Measurements from ENCODE around the gene LAMP1. TPM values are rescaled to one million over a fixed set of nuclear protein-coding genes. Genes with fewer than 3 reads are reported as not detected.

Gene LAMP1
- total and polyA plus RNA-seq, 2 experiments from 2014 or later: 34.5 to 107 TPM

DNA sequence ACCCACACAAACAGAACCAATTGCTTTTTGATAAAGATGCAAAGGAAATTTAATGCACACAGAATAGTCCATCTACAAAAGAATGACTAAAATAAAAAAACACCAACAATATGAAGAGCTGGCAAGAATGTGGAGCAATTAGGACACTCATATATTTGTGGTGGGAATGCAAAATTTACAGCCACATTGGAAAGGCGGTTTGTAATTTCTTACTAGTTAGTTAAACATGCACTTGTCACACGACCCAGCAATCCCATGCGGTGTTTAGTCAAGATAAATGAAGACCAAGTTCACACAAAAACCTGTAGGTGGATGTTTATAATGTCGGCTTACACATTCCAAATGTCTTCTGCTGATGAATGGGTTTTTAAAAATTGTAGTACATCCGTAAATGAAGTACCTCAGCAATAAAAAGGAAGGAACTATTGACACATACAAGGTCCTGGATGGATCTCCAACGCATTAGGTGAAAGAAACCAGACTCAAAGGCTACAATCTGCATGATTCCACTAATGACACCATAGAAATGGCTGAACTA lies 61.7 kb downstream of the LAMP1 start:
- peaks cover 15% of the 10 kb centered on the region; the same call in 1 of the 2 replicates for H3K4me1 ChIP-seq (ENCODE audit: insufficient read depth)
- peaks cover 82% of the 10 kb centered on the region for H3K79me2 ChIP-seq (replicated peaks; ENCODE audit: insufficient read depth)
- H3K4me3 ChIP-seq: no peak overlapping the region
- H3K4me2 ChIP-seq: no peak overlapping the region
- H3K9me3 Mint-ChIP-seq: no peaks in the 10 kb centered on the region
- peaks cover 52% of the 10 kb centered on the region for H3K36me3 Mint-ChIP-seq (ENCODE audit: low read depth)
- peaks cover 58% of the 10 kb centered on the region for H4K20me1 ChIP-seq (replicated peaks; ENCODE audit: insufficient read depth)
- DNase-seq (ENCODE audit: low spot score): no peak
- H3K36me3 ChIP-seq (ENCODE audit: insufficient read depth): peaks cover 25% of the 10 kb centered on the region
- TF ChIP-seq EZH2 (IDR thresholded peaks at IDR 0.05; ENCODE audit: low read depth, unreplicated experiment) (no peak), CREB1 (CRISPR knock-in tag; IDR thresholded peaks at IDR 0.05; ENCODE audit: low read depth) (no peak), ZNF114 (CRISPR knock-in tag; IDR thresholded peaks at IDR 0.05) (no peak), NANOG (IDR thresholded peaks at IDR 0.05; ENCODE audit: borderline replicate concordance) (no peak), ZNF331 (CRISPR knock-in tag; IDR thresholded peaks at IDR 0.05; ENCODE audit: low read depth) (no peak), STAT1 (IDR thresholded peaks at IDR 0.05; ENCODE audit: unreplicated experiment) (no peak), EZH2phosphoT487 (IDR thresholded peaks at IDR 0.05; ENCODE audit: unreplicated experiment) (no peak), POLR2AphosphoS5 (IDR thresholded peaks at IDR 0.05; ENCODE audit: low read depth) (no peak), JUNB (IDR thresholded peaks at IDR 0.05; ENCODE audit: unreplicated experiment) (no peak)
- TF ChIP-seq, protein P1, sequence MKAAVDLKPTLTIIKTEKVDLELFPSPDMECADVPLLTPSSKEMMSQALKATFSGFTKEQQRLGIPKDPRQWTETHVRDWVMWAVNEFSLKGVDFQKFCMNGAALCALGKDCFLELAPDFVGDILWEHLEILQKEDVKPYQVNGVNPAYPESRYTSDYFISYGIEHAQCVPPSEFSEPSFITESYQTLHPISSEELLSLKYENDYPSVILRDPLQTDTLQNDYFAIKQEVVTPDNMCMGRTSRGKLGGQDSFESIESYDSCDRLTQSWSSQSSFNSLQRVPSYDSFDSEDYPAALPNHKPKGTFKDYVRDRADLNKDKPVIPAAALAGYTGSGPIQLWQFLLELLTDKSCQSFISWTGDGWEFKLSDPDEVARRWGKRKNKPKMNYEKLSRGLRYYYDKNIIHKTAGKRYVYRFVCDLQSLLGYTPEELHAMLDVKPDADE (IDR thresholded peaks at IDR 0.05): no peak
- TF ChIP-seq, protein P2, sequence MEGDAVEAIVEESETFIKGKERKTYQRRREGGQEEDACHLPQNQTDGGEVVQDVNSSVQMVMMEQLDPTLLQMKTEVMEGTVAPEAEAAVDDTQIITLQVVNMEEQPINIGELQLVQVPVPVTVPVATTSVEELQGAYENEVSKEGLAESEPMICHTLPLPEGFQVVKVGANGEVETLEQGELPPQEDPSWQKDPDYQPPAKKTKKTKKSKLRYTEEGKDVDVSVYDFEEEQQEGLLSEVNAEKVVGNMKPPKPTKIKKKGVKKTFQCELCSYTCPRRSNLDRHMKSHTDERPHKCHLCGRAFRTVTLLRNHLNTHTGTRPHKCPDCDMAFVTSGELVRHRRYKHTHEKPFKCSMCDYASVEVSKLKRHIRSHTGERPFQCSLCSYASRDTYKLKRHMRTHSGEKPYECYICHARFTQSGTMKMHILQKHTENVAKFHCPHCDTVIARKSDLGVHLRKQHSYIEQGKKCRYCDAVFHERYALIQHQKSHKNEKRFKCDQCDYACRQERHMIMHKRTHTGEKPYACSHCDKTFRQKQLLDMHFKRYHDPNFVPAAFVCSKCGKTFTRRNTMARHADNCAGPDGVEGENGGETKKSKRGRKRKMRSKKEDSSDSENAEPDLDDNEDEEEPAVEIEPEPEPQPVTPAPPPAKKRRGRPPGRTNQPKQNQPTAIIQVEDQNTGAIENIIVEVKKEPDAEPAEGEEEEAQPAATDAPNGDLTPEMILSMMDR (conservative IDR thresholded peaks at IDR 0.05; ENCODE audit: low read depth in 2 of 2): no peak
- TF ChIP-seq, protein P3, sequence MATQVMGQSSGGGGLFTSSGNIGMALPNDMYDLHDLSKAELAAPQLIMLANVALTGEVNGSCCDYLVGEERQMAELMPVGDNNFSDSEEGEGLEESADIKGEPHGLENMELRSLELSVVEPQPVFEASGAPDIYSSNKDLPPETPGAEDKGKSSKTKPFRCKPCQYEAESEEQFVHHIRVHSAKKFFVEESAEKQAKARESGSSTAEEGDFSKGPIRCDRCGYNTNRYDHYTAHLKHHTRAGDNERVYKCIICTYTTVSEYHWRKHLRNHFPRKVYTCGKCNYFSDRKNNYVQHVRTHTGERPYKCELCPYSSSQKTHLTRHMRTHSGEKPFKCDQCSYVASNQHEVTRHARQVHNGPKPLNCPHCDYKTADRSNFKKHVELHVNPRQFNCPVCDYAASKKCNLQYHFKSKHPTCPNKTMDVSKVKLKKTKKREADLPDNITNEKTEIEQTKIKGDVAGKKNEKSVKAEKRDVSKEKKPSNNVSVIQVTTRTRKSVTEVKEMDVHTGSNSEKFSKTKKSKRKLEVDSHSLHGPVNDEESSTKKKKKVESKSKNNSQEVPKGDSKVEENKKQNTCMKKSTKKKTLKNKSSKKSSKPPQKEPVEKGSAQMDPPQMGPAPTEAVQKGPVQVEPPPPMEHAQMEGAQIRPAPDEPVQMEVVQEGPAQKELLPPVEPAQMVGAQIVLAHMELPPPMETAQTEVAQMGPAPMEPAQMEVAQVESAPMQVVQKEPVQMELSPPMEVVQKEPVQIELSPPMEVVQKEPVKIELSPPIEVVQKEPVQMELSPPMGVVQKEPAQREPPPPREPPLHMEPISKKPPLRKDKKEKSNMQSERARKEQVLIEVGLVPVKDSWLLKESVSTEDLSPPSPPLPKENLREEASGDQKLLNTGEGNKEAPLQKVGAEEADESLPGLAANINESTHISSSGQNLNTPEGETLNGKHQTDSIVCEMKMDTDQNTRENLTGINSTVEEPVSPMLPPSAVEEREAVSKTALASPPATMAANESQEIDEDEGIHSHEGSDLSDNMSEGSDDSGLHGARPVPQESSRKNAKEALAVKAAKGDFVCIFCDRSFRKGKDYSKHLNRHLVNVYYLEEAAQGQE (IDR thresholded peaks at IDR 0.05; ENCODE audit: unreplicated experiment): no peak
- TF ChIP-seq, protein P4, sequence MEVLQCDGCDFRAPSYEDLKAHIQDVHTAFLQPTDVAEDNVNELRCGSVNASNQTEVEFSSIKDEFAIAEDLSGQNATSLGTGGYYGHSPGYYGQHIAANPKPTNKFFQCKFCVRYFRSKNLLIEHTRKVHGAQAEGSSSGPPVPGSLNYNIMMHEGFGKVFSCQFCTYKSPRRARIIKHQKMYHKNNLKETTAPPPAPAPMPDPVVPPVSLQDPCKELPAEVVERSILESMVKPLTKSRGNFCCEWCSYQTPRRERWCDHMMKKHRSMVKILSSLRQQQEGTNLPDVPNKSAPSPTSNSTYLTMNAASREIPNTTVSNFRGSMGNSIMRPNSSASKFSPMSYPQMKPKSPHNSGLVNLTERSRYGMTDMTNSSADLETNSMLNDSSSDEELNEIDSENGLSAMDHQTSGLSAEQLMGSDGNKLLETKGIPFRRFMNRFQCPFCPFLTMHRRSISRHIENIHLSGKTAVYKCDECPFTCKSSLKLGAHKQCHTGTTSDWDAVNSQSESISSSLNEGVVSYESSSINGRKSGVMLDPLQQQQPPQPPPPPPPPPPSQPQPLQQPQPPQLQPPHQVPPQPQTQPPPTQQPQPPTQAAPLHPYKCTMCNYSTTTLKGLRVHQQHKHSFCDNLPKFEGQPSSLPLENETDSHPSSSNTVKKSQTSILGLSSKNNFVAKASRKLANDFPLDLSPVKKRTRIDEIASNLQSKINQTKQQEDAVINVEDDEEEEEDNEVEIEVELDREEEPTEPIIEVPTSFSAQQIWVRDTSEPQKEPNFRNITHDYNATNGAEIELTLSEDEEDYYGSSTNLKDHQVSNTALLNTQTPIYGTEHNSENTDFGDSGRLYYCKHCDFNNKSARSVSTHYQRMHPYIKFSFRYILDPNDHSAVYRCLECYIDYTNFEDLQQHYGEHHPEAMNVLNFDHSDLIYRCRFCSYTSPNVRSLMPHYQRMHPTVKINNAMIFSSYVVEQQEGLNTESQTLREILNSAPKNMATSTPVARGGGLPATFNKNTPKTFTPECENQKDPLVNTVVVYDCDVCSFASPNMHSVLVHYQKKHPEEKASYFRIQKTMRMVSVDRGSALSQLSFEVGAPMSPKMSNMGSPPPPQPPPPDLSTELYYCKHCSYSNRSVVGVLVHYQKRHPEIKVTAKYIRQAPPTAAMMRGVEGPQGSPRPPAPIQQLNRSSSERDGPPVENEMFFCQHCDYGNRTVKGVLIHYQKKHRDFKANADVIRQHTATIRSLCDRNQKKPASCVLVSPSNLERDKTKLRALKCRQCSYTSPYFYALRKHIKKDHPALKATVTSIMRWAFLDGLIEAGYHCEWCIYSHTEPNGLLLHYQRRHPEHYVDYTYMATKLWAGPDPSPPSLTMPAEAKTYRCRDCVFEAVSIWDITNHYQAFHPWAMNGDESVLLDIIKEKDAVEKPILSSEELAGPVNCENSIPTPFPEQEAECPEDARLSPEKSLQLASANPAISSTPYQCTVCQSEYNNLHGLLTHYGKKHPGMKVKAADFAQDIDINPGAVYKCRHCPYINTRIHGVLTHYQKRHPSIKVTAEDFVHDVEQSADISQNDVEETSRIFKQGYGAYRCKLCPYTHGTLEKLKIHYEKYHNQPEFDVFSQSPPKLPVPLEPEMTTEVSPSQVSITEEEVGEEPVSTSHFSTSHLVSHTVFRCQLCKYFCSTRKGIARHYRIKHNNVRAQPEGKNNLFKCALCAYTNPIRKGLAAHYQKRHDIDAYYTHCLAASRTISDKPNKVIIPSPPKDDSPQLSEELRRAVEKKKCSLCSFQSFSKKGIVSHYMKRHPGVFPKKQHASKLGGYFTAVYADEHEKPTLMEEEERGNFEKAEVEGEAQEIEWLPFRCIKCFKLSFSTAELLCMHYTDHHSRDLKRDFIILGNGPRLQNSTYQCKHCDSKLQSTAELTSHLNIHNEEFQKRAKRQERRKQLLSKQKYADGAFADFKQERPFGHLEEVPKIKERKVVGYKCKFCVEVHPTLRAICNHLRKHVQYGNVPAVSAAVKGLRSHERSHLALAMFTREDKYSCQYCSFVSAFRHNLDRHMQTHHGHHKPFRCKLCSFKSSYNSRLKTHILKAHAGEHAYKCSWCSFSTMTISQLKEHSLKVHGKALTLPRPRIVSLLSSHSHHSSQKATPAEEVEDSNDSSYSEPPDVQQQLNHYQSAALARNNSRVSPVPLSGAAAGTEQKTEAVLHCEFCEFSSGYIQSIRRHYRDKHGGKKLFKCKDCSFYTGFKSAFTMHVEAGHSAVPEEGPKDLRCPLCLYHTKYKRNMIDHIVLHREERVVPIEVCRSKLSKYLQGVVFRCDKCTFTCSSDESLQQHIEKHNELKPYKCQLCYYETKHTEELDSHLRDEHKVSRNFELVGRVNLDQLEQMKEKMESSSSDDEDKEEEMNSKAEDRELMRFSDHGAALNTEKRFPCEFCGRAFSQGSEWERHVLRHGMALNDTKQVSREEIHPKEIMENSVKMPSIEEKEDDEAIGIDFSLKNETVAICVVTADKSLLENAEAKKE (CRISPR knock-in tag; IDR thresholded peaks at IDR 0.05): no peak
- H3F3A ChIP-seq (replicated peaks; ENCODE audit: low read depth): peaks cover 17% of the 10 kb centered on the region; the same call in 1 of the 2 replicates
- no peaks in the 10 kb centered on the region for H3K9me2 ChIP-seq (ENCODE audit: insufficient read depth)
- H2AFZ ChIP-seq: no peak overlapping the region
- no peak overlapping the region for H3K27ac Mint-ChIP-seq
- peaks cover 6% of the 10 kb centered on the region for H3K27me3 Mint-ChIP-seq (ENCODE audit: insufficient read depth, low read depth, poor library complexity)
- no peaks in the 10 kb centered on the region for H3K27me3 ChIP-seq (ENCODE audit: insufficient read depth)
- H3K27ac ChIP-seq (ENCODE audit: low read depth): 0 out of 2 replicates have a peak overlapping the region, but pooled peaks have one; percentile 55
- no peak overlapping the region for H3K4me3 Mint-ChIP-seq
- peaks cover 11% of the 10 kb centered on the region; the same call in 2 of the 3 replicates for H3K4me1 Mint-ChIP-seq
- ATAC-seq: no peak

Measured in GM23338 (cell line).